Uterus (tissue), 2 donors: ENCODE results near the gene ARHGAP15.

Experiments
- POLR2A ChIP-seq, 2 donors: fragments of 450-650 bp; IDR thresholded peaks; one replicate each; pipeline ENCODE4 v1.6.1; 2016; ENCODE audit warnings: antibody characterized with exemption in 2 of 2, mild to moderate bottlenecking in 1 of 2, moderate library complexity in 1 of 2
- TF ChIP-seq, protein P1 (sequence below), 4 experiments: fragments of 200-600 bp in 2 of 4; fragments of 450-650 bp in 2 of 4; sonication (generic) in 2 of 4; IDR thresholded peaks; one replicate each; pipeline ENCODE4 v1.5.1; 2016 to 2019; ENCODE audit warnings: antibody characterized with exemption in 4 of 4, mild to moderate bottlenecking in 2 of 4, moderate library complexity in 1 of 4

DNA sequence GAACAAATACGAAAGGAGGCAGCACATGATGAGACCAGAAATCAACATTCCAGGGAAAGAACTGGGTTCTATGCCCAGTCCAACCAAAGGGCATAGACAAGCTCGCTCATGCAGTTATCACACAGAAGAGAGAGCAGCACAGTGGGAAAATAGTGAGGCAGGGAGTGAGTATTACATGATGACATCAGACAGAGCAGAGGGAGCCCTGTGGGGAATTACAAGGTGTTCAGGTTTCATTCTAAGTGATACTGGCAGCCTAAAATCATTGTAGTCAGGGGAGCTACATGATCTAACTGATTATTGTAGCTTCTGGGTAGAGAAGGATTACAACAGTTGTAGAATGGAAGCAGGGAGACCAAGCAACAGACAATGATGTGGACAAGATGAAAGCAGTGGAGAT, 658.5 kb downstream of the ARHGAP15 start:
- TF ChIP-seq, protein P1, sequence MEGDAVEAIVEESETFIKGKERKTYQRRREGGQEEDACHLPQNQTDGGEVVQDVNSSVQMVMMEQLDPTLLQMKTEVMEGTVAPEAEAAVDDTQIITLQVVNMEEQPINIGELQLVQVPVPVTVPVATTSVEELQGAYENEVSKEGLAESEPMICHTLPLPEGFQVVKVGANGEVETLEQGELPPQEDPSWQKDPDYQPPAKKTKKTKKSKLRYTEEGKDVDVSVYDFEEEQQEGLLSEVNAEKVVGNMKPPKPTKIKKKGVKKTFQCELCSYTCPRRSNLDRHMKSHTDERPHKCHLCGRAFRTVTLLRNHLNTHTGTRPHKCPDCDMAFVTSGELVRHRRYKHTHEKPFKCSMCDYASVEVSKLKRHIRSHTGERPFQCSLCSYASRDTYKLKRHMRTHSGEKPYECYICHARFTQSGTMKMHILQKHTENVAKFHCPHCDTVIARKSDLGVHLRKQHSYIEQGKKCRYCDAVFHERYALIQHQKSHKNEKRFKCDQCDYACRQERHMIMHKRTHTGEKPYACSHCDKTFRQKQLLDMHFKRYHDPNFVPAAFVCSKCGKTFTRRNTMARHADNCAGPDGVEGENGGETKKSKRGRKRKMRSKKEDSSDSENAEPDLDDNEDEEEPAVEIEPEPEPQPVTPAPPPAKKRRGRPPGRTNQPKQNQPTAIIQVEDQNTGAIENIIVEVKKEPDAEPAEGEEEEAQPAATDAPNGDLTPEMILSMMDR (IDR thresholded peaks at IDR 0.05), result no peak
- no peak for TF ChIP-seq POLR2A (IDR thresholded peaks at IDR 0.05)
